ENCODE data around the gene MAPK6. TPM values are rescaled to one million over a fixed set of nuclear protein-coding genes. Genes with fewer than 3 reads are reported as not detected.

The MAPK6 gene
- total and polyA plus RNA-seq, 2 of the 8 experiments (the other 6 are each of a cell fraction or from before 2014, with no cell fraction given): 22.6 to 108 TPM

- H4K8ac ChIP-seq (ENCODE audit: extremely low read depth, insufficient read depth, low read length): no peak overlapping the region
- FAIRE-seq: no peak
- POLR2A ChIA-PET (ENCODE audit: partially characterized antibody): no interaction called here
- no peak overlapping the region for H2AK5ac ChIP-seq (ENCODE audit: low read depth, low read length)
- no peak overlapping the region for H3K9ac ChIP-seq (replicated peaks in 1 of 4; ENCODE audit: extremely low read depth in 1 of 4, low read depth in 3 of 4, low read length in 3 of 4)
- H3K79me1 ChIP-seq (ENCODE audit: low read depth, low read length): no peaks in the 10 kb centered on the region
- no peak overlapping the region for H2BK15ac ChIP-seq (ENCODE audit: low read length)
- CTCF ChIA-PET (ENCODE audit: partially characterized antibody): interaction anchor here (0.5 to 4.9 kb wide), 15 partner anchors 10 to 484 kb away, joined by 3 to 55 read pairs (median 3); no protein-coding TSS in a partner anchor
- no peak overlapping the region for H4K5ac ChIP-seq (ENCODE audit: insufficient read length, low read depth, low read length)
- H3K56ac ChIP-seq (replicated peaks; ENCODE audit: insufficient read length, low read depth, low read length): no peak overlapping the region
- H3K4me2 ChIP-seq (ENCODE audit: insufficient read depth in 1 of 2, low read depth in 2 of 2, low read length in 2 of 2): no peak overlapping the region
- no peak overlapping the region for H4K91ac ChIP-seq (replicated peaks; ENCODE audit: insufficient read length, low read length)
- no peak overlapping the region for H3K18ac ChIP-seq (ENCODE audit: extremely low read depth, low read length)
- no peak overlapping the region for H3K4ac ChIP-seq (replicated peaks; ENCODE audit: insufficient read length, low read depth, low read length)
- H3K9me3 ChIP-seq (ENCODE audit: insufficient read depth in 2 of 2, low read depth in 1 of 2, low read length in 1 of 2): no peaks in the 10 kb centered on the region
- no peak overlapping the region for H3K14ac ChIP-seq (ENCODE audit: insufficient read length)
- no peak overlapping the region for H2BK12ac ChIP-seq (ENCODE audit: low read depth, low read length)
- no peak overlapping the region for H2AFZ ChIP-seq (ENCODE audit: low read length)
- no peaks in the 10 kb centered on the region for H3K23me2 ChIP-seq (ENCODE audit: low read depth, low read length)
- H4K20me1 ChIP-seq (replicated peaks in 1 of 2; ENCODE audit: control insufficient read depth in 1 of 2, insufficient read depth in 2 of 2, low read length in 2 of 2): no peaks in the 10 kb centered on the region
- H3K36me3 ChIP-seq (ENCODE audit: control insufficient read depth in 2 of 4, insufficient read depth in 4 of 4, low read length in 3 of 4): no peaks in the 10 kb centered on the region
- peaks cover 0 to 4% (median 1%) of the 10 kb centered on the region in 4 experiments; a peak in 3 of 7 replicates for H3K4me1 ChIP-seq (replicated peaks in 1 of 4; ENCODE audit: control insufficient read depth in 3 of 4, insufficient read depth in 4 of 4, low read length in 3 of 4)
- no peak overlapping the region for H2BK120ac ChIP-seq (replicated peaks; ENCODE audit: low read depth, low read length)
- H2BK5ac ChIP-seq (ENCODE audit: low read depth, low read length): no peak overlapping the region
- H2BK20ac ChIP-seq (ENCODE audit: low read length): no peak overlapping the region
- H3K4me3 ChIP-seq (ENCODE audit: extremely low read depth in 1 of 4, insufficient read depth in 2 of 4, low read depth in 3 of 4, low read length in 4 of 4): no peak overlapping the region
- DNase-seq (ENCODE audit: low read depth in 1 of 2, low spot score in 2 of 2): no peak
- H3K27me3 ChIP-seq (replicated peaks in 1 of 4; ENCODE audit: control insufficient read depth in 3 of 4, extremely low read depth in 1 of 4, insufficient read depth in 3 of 4, low read length in 3 of 4): no peaks in the 10 kb centered on the region
- H3K27ac ChIP-seq (ENCODE audit: low read depth, low read length): no peak overlapping the region
- no peak overlapping the region for H3K23ac ChIP-seq (ENCODE audit: insufficient read length)
- H3K79me2 ChIP-seq (ENCODE audit: control insufficient read depth in 1 of 2, insufficient read depth in 2 of 2, low read length in 2 of 2): no peaks in the 10 kb centered on the region
- 91% methylated on average over 9 of the region's 9 CpGs; no CpG with 5 or more reads in 1 of the 2 experiments for WGBS, 2 experiments (ENCODE audit: extremely low coverage in 1 of 2, insufficient coverage in 1 of 2, insufficient read length in 1 of 2, insufficient replicate concordance in 2 of 2, low coverage in 1 of 2, low lambda C conversion rate in 2 of 2, missing lambda C conversion rate in 1 of 2)
- TF ChIP-seq ATF3 (IDR thresholded peaks at IDR 0.05; ENCODE audit: insufficient read depth, low read depth, low read length): no peak
- TF ChIP-seq E2F6 (IDR thresholded peaks at IDR 0.05): no peak
- TF ChIP-seq RFX5 (IDR thresholded peaks at IDR 0.05; ENCODE audit: borderline replicate concordance, low read depth, low read length): no peak
- no peak for TF ChIP-seq RAD21 (IDR thresholded peaks at IDR 0.05 in 1 of 2, conservative IDR thresholded peaks at IDR 0.05 in 1 of 2; ENCODE audit: low read depth in 2 of 2, low read length in 2 of 2)
- TF ChIP-seq CREB1 (IDR thresholded peaks at IDR 0.05): no peak
- TF ChIP-seq TAF1 (IDR thresholded peaks at IDR 0.05; ENCODE audit: low read depth, low read length): no peak
- no peak for TF ChIP-seq ASH2L (IDR thresholded peaks at IDR 0.05; ENCODE audit: low read length)
- no peak for TF ChIP-seq CBX5 (IDR thresholded peaks at IDR 0.05; ENCODE audit: low read depth, low read length)
- TF ChIP-seq CHD1 (IDR thresholded peaks at IDR 0.05; ENCODE audit: low read depth, low read length): no peak
- no peak for TF ChIP-seq MAFK (IDR thresholded peaks at IDR 0.05; ENCODE audit: low read depth, low read length)
- no peak for TF ChIP-seq SIX5 (IDR thresholded peaks at IDR 0.05; ENCODE audit: low read depth, low read length)
- TF ChIP-seq BRCA1 (IDR thresholded peaks at IDR 0.05; ENCODE audit: low read depth, low read length): no peak
These were observed 61.8 kb downstream of the MAPK6 start for GRCh38 chr15:52080706-52081392.

All from H1 (cell line).